Suprapubic skin (tissue), 4 donors: ENCODE data around the gene LAMA3.

ENCODE experiments used
- CTCF ChIP-seq, 2 donors: fragments of 200-600 bp in 1 of 2; fragments of 450-650 bp in 1 of 2; sonication (generic) in 1 of 2; IDR thresholded peaks; one replicate each; pipeline ENCODE4 v1.5.1; 2016 to 2019; ENCODE audit warnings: antibody characterized with exemption in 2 of 2, mild to moderate bottlenecking in 1 of 2, moderate library complexity in 1 of 2
- EP300 ChIP-seq: sonication (generic); formaldehyde crosslinking; IDR thresholded peaks from one replicate; pipeline ENCODE4 v1.6.1; 2017; ENCODE audit warnings: antibody characterized with exemption
- POLR2A ChIP-seq, 2 donors: fragments of 450-650 bp; IDR thresholded peaks; one replicate each; pipeline ENCODE4 v1.6.1; 2017; ENCODE audit warnings: antibody characterized with exemption in 2 of 2, mild to moderate bottlenecking in 2 of 2, moderate library complexity in 2 of 2
- POLR2AphosphoS5 ChIP-seq, 3 donors: sonication (generic); formaldehyde crosslinking; IDR thresholded peaks; one replicate each; pipeline ENCODE4 v1.6.1; 2017; ENCODE audit warnings: antibody characterized with exemption in 3 of 3

GRCh38 chr18:23879544-23879943 lies 190.3 kb downstream of the LAMA3 start:
- TF ChIP-seq CTCF (IDR thresholded peaks at IDR 0.05) (no peak), POLR2A (IDR thresholded peaks at IDR 0.05) (no peak), EP300 (no peak), POLR2AphosphoS5 (IDR thresholded peaks at IDR 0.05) (no peak)
